Heart right ventricle (tissue), 16 donors: ENCODE measurements around the gene PPIE. TPM values are rescaled to one million over a fixed set of nuclear protein-coding genes. Genes with fewer than 3 reads are reported as not detected.

Source experiments
- ATAC-seq, 8 donors: fragments of 200-7000 bp; cut with Tn5 transposase; one replicate each; pipeline ENCODE4 v1.9.1; 2020; ENCODE audit warnings: mild to moderate bottlenecking in 8 of 8, moderate library complexity in 8 of 8, moderate number of reproducible peaks in 1 of 8
- DNase-seq, 2 donors: peaks; one replicate each; pipeline ENCODE4 v3.0.0-alpha.2; 2020
- H3K27ac ChIP-seq, 10 donors: fragments of 200-600 bp; sonication (generic) in 2 of 10; one replicate each; pipeline versions ENCODE4 v1.5.0 to v1.8.0; 2020 to 2022; ENCODE audit warnings: mild to moderate bottlenecking in 3 of 10
- H3K27me3 ChIP-seq, 7 donors: fragments of 200-600 bp; one replicate each; pipeline ENCODE4 v1.8.0; 2021 to 2022; ENCODE audit warnings: mild to moderate bottlenecking in 2 of 7
- H3K36me3 ChIP-seq, 9 donors: fragments of 200-600 bp; sonication (generic) in 1 of 9; one replicate each; pipeline versions ENCODE4 v1.5.0 to v1.8.0; 2020 to 2022; ENCODE audit warnings: mild to moderate bottlenecking in 2 of 9
- H3K4me1 ChIP-seq, 9 donors: fragments of 200-600 bp; sonication (generic) in 1 of 9; one replicate each; pipeline versions ENCODE4 v1.5.0 to v1.8.0; 2020 to 2022; ENCODE audit warnings: mild to moderate bottlenecking in 4 of 9
- H3K4me3 ChIP-seq, 10 donors: fragments of 200-600 bp; sonication (generic) in 2 of 10; one replicate each; pipeline versions ENCODE4 v1.5.0 to v1.8.0; 2020 to 2022; ENCODE audit warnings: mild to moderate bottlenecking in 7 of 10, moderate library complexity in 2 of 10
- H3K9me3 ChIP-seq, 11 donors: fragments of 200-600 bp in 10 of 11; sonication (generic) in 2 of 11; one replicate each; pipeline versions ENCODE4 v1.5.0 to v1.8.0; 2013 to 2022; ENCODE audit warnings: mild to moderate bottlenecking in 2 of 11, control low read depth in 1 of 11, moderate library complexity in 1 of 11
- WGBS, 2 donors: extraction: QIAGEN DNeasy Blood & Tissue Kit; methylation state at CpG; one replicate each; pipeline ENCODE4 v1.1.7; 2013; ENCODE audit warnings: inconsistent platforms in 1 of 2; 5-methylcytosine and 5-hydroxymethylcytosine counted together
- intact Hi-C, 10 donors: fragments of 100-400 bp; cut with DNase I; formaldehyde crosslinking; loops; one replicate each; pipeline versions ENCODE4 v1.11.1 to v1.14.2; 2022
- polyA plus RNA-seq, 2 donors: library from polyadenylated mRNA; stranded (reverse); fragments of 200-250 nt; gene quantifications; one replicate each; pipeline ENCODE4 v1.2.3, GENCODE V29; 2013
- total RNA-seq, 10 donors: library from RNA; stranded (reverse); fragmentation: NEBNext Ultra II Directional in 3 of 10; extraction: Animal tissue kit (Norgen Biotek cat#: 25700) in 3 of 10; gene quantifications; one replicate each; pipeline versions ENCODE4 v1.2.1 to v1.2.4, GENCODE V29; 2021 to 2023
- TF ChIP-seq, protein P1 (sequence below), 9 donors: fragments of 200-600 bp; sonication (generic) in 2 of 9; IDR thresholded peaks; one replicate each; pipeline versions ENCODE4 v1.5.0 to v1.8.0; 2021 to 2022; ENCODE audit warnings: antibody characterized with exemption in 9 of 9, mild to moderate bottlenecking in 5 of 9, moderate library complexity in 1 of 9
- donor health status: Arrhythmogenic right ventricular cardiomyopathy.
- donor health status: ischemic (EF 13 %, LVEDD 7.1; RV severe dilation, severe dysfunction).
- donor health status: healthy with polysubstance abuse.
- donor health status: DM: no; HTN: yes; CAD: no.
- donor health status: DM: no; HTN: no; CAD: no.
- donor health status: ischemic (EF 25% LVEDD 6.9; RV normal size, moderate dysfunction).
- donor health status: ischemic (EF 25% LVEDD 5.7; RV mildly dilated, moderate dysfunction).
- donor health status: healthy.
- donor health status: DM: yes; HTN: yes; CAD: no.
- donor health status: Ischemic cardiomyopathy.
- donor health status: ischemic (EF 35%, LVEDD 5.7; RV mildly dilated, moderate dysfunction).
- donor health status: nonischemic (EF 11% LVEDD 7.7; RV severe dilation, severe dysfunction).
- donor health status: DM: yes; HTN: yes; CAD: no.
- donor health status: PGD.
- donor health status: ischemic (EF 29% LVEDD 5.4; RV normal size, mild dysfunction).
- donor health status: nonischemic (EF 23%, LVEDD 6.1; RV moderate dilation, normal function).

PPIE gene
- total and polyA plus RNA-seq, 12 donors, result 28.0 to 49.5 (median 31.3) TPM

DNA sequence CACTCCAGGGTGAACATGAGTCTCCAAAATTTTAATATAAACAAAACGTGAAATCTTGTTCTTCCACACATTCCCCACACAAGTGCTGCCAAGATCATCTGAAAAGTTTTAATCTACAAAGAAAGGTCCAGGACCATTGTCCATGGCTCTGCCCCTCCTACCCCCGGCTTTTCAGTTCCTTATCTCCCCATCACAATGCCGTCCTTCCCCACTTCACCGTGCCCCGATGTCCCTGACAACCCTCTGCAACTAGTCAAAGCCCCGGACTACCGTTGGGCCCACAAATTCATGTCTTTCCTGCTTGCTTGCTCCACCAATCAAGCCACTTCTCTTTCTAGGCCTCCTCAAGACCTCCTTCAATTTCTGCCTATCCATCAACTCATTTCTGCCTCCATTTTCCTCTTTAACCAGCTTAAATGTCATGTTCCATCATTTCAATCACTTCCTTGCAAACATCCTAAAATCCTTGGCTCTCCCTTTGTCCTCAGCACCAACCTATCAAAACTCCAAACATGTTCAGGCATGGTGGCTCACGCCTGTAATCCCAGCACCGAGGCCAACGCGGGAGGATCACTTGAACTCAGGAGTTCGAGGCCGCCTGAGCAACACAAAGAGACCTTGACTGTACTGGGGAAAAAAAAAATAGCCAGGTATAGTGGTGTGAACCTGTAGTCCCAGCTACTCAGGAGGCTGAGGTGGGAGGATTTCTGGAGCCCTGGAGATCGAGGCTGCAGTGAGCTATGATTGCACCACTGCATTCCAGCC is 64.0 kb downstream of the PPIE start:
- no peak for DNase-seq
- 83 to 87% methylated on average over 14 of the region's 14 CpGs for WGBS, 2 donors
- H3K4me1 ChIP-seq, result peaks cover 0 to 16% (median 0%) of the 10 kb centered on the region in 9 donors
- no peaks in the 10 kb centered on the region for H3K36me3 ChIP-seq
- H3K9me3 ChIP-seq, result peaks cover 0 to 18% (median 9%) of the 10 kb centered on the region in 11 donors
- intact Hi-C loops, result no loop called here
- H3K4me3 ChIP-seq, result no peak overlapping the region
- no peak for ATAC-seq
- no peak overlapping the region for H3K27ac ChIP-seq
- H3K27me3 ChIP-seq, result no peaks in the 10 kb centered on the region
- TF ChIP-seq, protein P1, sequence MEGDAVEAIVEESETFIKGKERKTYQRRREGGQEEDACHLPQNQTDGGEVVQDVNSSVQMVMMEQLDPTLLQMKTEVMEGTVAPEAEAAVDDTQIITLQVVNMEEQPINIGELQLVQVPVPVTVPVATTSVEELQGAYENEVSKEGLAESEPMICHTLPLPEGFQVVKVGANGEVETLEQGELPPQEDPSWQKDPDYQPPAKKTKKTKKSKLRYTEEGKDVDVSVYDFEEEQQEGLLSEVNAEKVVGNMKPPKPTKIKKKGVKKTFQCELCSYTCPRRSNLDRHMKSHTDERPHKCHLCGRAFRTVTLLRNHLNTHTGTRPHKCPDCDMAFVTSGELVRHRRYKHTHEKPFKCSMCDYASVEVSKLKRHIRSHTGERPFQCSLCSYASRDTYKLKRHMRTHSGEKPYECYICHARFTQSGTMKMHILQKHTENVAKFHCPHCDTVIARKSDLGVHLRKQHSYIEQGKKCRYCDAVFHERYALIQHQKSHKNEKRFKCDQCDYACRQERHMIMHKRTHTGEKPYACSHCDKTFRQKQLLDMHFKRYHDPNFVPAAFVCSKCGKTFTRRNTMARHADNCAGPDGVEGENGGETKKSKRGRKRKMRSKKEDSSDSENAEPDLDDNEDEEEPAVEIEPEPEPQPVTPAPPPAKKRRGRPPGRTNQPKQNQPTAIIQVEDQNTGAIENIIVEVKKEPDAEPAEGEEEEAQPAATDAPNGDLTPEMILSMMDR (IDR thresholded peaks at IDR 0.05), result no peak

GRCh38 chr1:39805385-39805784 is 66.7 kb downstream of the PPIE start:
- DNase-seq (no peak), ATAC-seq (no peak)
- no peaks in the 10 kb centered on the region for H3K36me3 ChIP-seq
- TF ChIP-seq, protein P1 (IDR thresholded peaks at IDR 0.05), result no peak
- no peak overlapping the region for H3K27ac ChIP-seq
- peaks cover 0 to 3% (median 0%) of the 10 kb centered on the region in 9 donors for H3K4me1 ChIP-seq
- H3K4me3 ChIP-seq, result no peak overlapping the region
- H3K27me3 ChIP-seq, result no peaks in the 10 kb centered on the region
- intact Hi-C loops, result no loop called here
- WGBS, 2 donors, result 97 to 99% methylated on average over 2 of the region's 2 CpGs
- H3K9me3 ChIP-seq, result peaks cover 0 to 18% (median 9%) of the 10 kb centered on the region in 11 donors

DNA sequence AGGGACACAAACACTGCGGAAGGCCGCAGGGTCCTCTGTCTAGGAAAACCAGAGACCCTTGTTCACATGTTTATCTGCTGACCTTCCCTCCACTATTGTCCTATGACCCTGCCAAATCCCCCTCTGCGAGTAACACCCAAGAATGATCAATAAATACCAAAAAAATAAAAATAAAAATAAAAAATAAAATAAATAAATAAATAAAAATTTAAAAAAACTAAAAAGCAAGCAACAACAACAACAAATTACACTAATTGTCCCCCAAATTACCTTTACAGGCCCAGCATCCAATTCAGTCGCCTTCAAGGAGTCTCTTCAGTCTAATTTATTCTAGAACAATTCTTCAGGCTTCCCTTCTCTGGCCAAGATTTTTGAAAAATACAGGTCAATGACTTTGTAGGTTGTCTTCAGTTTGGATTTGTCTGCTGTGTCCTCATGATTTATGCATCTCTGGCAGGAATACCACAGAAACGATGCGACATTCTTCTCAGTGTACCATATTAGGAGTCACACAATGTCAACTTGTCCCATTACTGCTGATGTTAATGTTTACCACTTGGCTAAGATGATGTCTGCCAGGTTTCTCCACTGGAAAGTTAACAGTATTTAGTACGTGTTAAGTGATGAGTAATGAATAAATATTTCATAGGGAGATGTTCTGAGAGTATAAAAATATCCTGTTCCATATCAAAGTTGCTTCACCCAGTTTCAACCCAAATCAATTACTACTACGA is 70.3 kb downstream of the PPIE start:
- DNase-seq (no peak), ATAC-seq (no peak)
- intact Hi-C loops, result no loop called here
- Histone ChIP-seq H3K9me3 (peaks cover 0 to 18% (median 9%) of the 10 kb centered on the region in 11 donors), H3K27me3 (no peaks in the 10 kb centered on the region), H3K27ac (no peak overlapping the region), H3K4me3 (no peak overlapping the region), H3K36me3 (no peaks in the 10 kb centered on the region), H3K4me1 (no peaks in the 10 kb centered on the region)
- TF ChIP-seq, protein P1 (IDR thresholded peaks at IDR 0.05), result no peak
- 84% methylated on average over 6 of the region's 8 CpGs for WGBS, 2 donors

DNA sequence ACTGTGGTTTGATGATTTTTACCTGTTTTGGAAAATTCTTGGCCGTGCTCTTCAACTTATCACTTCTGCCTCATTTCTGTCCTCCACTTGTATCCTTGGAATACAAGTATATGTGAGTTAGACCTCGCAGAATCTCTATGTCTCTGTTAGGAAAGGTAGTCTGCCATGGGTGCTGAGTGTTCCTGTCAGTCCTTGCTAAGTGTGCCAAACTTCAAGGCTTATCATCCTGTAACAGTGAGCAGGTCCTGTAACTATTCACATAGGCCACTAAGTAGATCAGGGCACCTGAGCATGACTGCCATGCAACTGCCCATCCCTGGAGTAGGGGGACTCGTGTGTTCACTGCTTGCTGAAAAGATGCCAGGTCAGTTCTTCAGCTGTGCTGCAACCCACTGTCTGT is 74.2 kb downstream of the PPIE start:
- no peak overlapping the region for H3K27ac ChIP-seq
- H3K9me3 ChIP-seq, result no peaks in the 10 kb centered on the region
- WGBS, 2 donors, result 44 to 53% methylated on average over 3 of the region's 3 CpGs
- H3K36me3 ChIP-seq, result no peaks in the 10 kb centered on the region
- TF ChIP-seq, protein P1 (IDR thresholded peaks at IDR 0.05), result no peak
- DNase-seq (no peak), ATAC-seq (peak in 6 of 8 donors; percentile 38 to 80 (median 58))
- peaks cover 0 to 14% (median 0%) of the 10 kb centered on the region in 7 donors for H3K27me3 ChIP-seq
- peaks cover 0 to 11% (median 0%) of the 10 kb centered on the region in 9 donors for H3K4me1 ChIP-seq
- intact Hi-C loops, result loop anchor here in 2 of 10 donors (10.0 kb wide), 2 partner anchors 212 to 222 kb away; no protein-coding TSS in a partner anchor
- H3K4me3 ChIP-seq, result no peak overlapping the region

Other genes with a start within 250 kb of the PPIE start
- gene BMP8A, start 247.2 kb upstream of the PPIE start, total RNA-seq, result 1 to 10 TPM in 4 of 10 donors, under 1 TPM in 4, not detected in 2; 0.33 to 1.8 (median 0.85) TPM
- gene BMP8A, start 247.2 kb upstream of the PPIE start, polyA plus RNA-seq, result under 1 TPM in 1 of 2 donors, not detected in 1; 0.16 TPM
- 100 to 1,000 TPM; 184 to 311 (median 229) TPM for gene PABPC4, start 162.1 kb upstream of the PPIE start, total RNA-seq
- gene PABPC4, start 162.1 kb upstream of the PPIE start, polyA plus RNA-seq, result 100 to 1,000 TPM; 143 to 188 TPM
- 10 to 100 TPM; 11.5 to 27.5 (median 14.3) TPM for gene HEYL, start 99.2 kb upstream of the PPIE start, total RNA-seq
- gene HEYL, start 99.2 kb upstream of the PPIE start, polyA plus RNA-seq, result 10 to 100 TPM; 12.8 to 25.1 TPM
- gene NT5C1A, start 66.8 kb upstream of the PPIE start, total RNA-seq, result 10 to 100 TPM; 12.1 to 59.2 (median 29.5) TPM
- gene NT5C1A, start 66.8 kb upstream of the PPIE start, polyA plus RNA-seq, result under 1 TPM; 0.68 to 0.80 TPM
- gene HPCAL4, start 47.4 kb upstream of the PPIE start, total RNA-seq, result 1 to 10 TPM in 1 of 10 donors, under 1 TPM in 9; 0.07 to 3.7 (median 0.19) TPM
- gene HPCAL4, start 47.4 kb upstream of the PPIE start, polyA plus RNA-seq, result under 1 TPM; 0.39 to 0.51 TPM
- 1 to 10 TPM in 9 of 10 donors, under 1 TPM in 1; 0.85 to 5.4 (median 2.2) TPM for gene OXCT2, start 32.5 kb downstream of the PPIE start, total RNA-seq
- gene OXCT2, start 32.5 kb downstream of the PPIE start, polyA plus RNA-seq, result 1 to 10 TPM; 1.5 to 3.3 TPM
- gene BMP8B, start 50.0 kb downstream of the PPIE start, total RNA-seq, result under 1 TPM; 0.16 to 0.79 (median 0.22) TPM
- under 1 TPM; 0.07 to 0.23 TPM for gene BMP8B, start 50.0 kb downstream of the PPIE start, polyA plus RNA-seq
- 10 to 100 TPM; 12.3 to 21.8 (median 16.8) TPM for gene TRIT1, start 144.6 kb downstream of the PPIE start, total RNA-seq
- 10 to 100 TPM; 11.4 to 23.6 TPM for gene TRIT1, start 144.6 kb downstream of the PPIE start, polyA plus RNA-seq
- 1 to 10 TPM in 2 of 10 donors, under 1 TPM in 8; 0.30 to 2.5 (median 0.76) TPM for gene MYCL, start 163.0 kb downstream of the PPIE start, total RNA-seq
- under 1 TPM; 0.07 to 0.13 TPM for gene MYCL, start 163.0 kb downstream of the PPIE start, polyA plus RNA-seq
- 1 to 10 TPM in 1 of 10 donors, under 1 TPM in 7, not detected in 2; 0.31 to 1.2 (median 0.45) TPM for gene MFSD2A, start 216.3 kb downstream of the PPIE start, total RNA-seq
- 1 to 10 TPM in 1 of 2 donors, under 1 TPM in 1; 0.15 to 5.6 TPM for gene MFSD2A, start 216.3 kb downstream of the PPIE start, polyA plus RNA-seq